C4-2B (cell line): ENCODE measurements around the gene WSB2.

ENCODE experiments used
- ZFX ChIP-seq: fragments of 450-650 bp; IDR thresholded peaks from 2 replicates; pipeline ENCODE4 v1.6.1; 2017
- TF ChIP-seq, protein P1 (sequence below): fragments of 450-650 bp; conservative IDR thresholded peaks from 2 replicates; pipeline ENCODE4 v1.5.1; 2017; ENCODE audit warnings: mild to moderate bottlenecking

DNA sequence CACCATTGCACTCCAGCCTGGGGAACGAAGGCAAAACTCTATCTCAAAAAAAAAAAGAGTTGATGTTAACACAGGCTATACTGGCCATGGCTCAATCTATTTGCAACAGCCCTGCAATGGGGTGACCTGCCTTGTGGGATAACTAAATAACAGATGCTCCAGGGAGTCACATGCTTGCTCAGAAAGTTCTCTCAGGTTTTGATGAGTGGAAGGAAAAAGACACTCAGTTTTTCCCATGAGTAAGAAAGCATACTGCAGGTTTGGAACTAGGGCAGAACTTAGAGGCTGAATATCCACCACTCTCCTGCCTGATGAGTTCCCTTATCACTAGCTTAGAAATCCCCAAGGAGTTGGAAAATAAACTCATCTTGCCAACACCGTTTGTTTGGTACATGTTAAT lies 16.9 kb downstream of the WSB2 start:
- TF ChIP-seq, protein P1, sequence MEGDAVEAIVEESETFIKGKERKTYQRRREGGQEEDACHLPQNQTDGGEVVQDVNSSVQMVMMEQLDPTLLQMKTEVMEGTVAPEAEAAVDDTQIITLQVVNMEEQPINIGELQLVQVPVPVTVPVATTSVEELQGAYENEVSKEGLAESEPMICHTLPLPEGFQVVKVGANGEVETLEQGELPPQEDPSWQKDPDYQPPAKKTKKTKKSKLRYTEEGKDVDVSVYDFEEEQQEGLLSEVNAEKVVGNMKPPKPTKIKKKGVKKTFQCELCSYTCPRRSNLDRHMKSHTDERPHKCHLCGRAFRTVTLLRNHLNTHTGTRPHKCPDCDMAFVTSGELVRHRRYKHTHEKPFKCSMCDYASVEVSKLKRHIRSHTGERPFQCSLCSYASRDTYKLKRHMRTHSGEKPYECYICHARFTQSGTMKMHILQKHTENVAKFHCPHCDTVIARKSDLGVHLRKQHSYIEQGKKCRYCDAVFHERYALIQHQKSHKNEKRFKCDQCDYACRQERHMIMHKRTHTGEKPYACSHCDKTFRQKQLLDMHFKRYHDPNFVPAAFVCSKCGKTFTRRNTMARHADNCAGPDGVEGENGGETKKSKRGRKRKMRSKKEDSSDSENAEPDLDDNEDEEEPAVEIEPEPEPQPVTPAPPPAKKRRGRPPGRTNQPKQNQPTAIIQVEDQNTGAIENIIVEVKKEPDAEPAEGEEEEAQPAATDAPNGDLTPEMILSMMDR: no peak
- no peak for TF ChIP-seq ZFX
